ELF-1 (cell line): Measurements from ENCODE around the gene ADO.
A peak's percentile ranks its signal among the peaks of the same experiment; 100 is the strongest.

ENCODE experiments used
- DNase-seq: peaks from one replicate; pipeline ENCODE4 v3.0.0-alpha.2; 2016; ENCODE audit warnings: low read depth, low spot score

The ADO gene

DNA sequence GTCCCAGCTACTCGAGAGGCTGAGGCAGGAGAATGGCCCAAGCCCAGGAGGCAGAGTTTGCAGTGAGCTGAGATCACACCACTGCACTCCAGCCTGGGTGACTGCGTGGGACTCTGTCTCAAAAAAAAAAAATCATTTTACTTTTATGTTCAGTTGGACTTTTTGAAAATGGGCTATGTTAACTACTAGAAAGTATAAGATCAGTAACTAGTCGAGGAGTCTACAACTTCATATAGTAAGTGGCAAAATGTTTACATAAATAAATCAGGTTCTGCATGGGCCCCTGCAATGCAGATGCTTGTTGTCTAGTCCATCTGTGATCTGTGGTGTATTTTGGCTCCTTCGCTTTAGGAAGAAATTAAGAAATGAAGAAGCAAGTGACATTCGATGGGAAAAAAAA is 12.3 kb upstream of the ADO start:
- DNase-seq, result no peak

DNA sequence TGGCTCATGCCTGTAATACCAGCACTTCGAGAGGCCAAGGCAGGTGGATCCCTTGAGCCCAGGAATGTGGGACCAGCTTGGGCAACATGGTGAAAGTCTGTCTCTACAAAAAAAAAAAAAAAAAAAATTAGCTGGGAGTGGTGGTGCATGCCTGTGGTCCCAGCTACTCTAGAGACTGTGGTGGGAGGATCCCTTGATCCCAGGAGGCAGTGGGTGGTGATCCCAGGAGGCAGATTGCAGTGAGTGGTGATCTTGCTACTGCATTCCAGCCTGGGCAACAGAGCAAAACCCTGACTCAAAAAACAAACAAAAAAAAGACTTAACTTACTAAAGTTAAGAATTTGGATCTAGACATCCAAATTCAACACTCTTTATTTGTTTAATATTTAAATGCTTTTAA is 10.2 kb upstream of the ADO start:
- DNase-seq, result no peak

DNA sequence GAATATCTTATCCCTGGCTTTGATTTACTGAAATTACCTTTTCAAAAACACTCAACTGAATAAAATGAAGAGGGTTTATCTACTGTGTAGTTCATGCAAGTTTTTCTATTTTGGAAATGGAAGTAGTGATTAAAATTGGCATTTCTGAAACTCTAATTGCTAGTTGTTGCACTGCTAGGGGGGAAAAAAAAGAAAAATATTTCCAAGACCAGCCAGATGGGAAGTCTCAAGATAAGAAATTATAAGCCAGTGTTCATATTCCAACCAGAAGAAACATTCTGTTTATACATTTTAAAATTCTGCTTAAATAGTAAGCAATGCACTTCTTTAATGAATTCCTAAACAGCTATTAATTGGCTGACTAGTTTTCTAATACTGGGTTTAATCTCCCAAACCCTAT is 9.4 kb upstream of the ADO start:
- no peak for DNase-seq

DNA sequence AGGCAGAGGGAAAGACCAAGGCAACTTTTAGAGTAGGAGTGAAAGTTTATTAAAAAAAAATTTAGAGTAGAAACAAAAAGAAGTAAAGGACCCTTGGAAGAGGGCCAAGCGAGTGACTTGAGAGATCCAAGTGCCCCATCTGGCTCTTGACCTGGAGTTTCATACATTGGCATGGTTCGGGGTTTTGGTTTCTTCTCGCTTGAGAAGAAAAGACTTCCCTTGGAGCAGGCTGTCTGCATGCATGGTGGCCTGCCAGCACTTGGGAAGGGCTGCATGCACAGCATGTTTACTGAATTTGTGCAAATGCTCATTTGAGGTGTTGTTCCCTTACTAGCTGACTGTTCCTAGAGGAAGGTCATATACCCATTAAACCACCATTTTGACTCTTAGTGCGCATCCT is 8.8 kb upstream of the ADO start:
- no peak for DNase-seq

DNA sequence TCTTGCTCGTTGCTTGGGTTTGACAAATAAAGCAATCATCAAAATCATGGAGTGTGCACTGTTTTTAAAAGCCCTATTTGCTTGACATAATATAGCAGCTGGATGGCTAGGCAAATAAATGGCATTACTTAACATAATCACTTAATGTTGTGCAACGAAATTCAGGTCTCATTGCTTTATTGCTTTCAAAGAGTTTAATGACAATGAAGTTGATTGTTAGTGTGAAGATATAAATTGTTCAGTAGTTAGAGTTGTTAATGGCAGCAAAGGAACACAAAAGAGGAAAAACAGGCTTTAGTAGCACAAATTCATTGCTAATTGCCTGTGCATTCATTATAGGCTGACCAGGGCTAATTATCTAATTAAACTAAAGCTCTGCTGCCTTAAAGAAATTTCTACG is 7.6 kb upstream of the ADO start:
- no peak for DNase-seq

DNA sequence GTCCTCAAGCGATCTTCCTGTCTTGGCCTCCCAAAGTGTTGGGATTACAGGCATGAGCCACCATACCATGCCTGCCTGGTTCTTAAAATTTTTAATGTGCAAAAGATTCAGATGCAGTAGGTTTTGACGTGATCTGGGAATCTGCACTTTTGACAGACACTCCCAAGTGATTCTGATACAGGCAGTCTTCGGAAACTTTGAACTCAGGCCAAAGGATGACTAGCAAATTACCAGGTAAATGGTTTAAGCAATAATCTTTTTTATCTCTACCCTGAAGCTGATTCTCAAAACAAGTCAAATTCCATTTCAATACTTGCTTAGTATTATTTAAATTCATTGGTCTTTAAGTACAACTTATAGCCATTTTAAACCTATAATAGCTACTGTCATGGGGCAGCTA is 2.6 kb upstream of the ADO start:
- no peak for DNase-seq

DNA sequence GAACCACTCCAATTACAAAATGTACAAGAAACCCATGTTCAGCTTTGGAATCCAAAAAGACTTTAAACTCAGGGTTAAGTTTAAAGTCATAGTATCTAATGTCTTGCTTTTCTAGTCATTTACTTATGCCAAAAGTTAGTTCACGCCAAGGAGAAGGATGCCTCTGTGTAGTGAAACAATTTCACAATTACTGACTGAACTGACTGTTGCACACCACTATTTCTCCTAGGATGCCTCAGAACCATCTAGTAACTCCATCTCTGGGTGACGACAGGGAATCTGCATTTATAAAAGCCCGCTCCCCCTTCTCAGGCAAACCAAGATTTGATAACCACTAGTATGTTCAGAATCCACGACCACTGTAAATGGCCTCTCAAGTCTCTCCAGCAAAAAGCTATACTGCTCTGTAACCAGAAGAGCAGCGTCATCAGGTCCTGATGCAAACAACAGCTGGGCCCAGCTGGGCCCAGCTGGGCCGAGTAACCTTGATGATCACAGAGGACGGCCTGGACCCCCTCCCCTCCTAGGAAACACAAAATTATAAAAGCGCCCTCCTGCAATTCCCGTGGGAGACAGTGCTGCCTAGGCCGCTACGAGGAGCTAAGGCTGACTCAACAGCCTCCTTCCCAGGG is 680 bp upstream of the ADO start:
- DNase-seq, result no peak

DNA sequence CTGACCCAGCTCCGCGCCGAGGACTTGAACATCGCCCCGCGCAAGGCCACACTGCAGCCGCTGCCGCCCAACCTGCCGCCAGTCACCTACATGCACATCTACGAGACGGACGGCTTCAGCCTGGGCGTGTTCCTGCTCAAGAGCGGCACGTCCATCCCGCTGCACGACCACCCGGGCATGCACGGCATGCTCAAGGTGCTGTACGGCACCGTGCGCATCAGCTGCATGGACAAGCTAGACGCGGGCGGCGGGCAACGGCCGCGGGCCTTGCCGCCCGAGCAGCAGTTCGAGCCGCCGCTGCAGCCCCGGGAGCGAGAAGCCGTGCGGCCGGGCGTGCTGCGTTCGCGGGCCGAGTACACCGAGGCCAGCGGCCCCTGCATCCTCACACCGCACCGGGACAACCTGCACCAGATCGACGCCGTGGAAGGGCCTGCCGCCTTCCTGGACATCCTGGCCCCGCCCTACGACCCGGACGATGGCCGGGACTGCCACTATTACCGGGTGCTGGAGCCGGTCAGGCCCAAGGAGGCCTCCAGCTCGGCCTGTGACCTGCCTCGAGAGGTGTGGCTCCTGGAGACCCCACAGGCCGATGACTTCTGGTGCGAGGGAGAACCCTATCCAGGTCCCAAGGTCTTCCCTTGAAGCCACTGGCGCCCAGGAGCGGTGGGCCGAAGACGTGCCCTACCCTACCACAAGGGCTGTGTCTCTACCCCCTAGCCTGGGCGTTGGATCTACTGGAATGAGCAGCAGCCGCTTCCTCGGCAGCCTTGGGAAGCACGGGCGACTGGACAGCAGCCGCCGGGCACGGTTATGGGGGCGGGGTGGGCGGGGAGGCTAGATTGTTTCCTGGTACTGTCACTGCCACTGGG is 945 bp downstream of the ADO start:
- peak; percentile 76 for DNase-seq

DNA sequence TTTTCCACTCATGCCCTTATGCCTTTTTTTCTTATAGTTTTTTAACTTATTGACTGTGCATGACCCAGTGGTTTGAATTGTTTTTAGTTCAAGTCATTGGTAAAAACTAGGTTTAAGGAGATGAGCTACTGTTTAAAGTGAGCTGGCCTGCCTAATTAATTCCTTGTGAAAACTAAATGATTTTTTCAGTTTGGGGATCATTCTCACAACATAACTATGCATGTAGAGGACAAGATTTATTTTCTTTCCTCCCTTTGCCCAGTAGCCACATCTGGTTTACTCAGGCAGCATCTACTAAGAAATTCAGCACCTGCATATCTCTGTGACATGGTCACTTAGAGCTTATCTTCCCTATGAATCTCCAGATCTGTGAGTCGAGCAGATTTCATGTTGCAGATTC is 1.7 kb downstream of the ADO start:
- DNase-seq, result no peak

DNA sequence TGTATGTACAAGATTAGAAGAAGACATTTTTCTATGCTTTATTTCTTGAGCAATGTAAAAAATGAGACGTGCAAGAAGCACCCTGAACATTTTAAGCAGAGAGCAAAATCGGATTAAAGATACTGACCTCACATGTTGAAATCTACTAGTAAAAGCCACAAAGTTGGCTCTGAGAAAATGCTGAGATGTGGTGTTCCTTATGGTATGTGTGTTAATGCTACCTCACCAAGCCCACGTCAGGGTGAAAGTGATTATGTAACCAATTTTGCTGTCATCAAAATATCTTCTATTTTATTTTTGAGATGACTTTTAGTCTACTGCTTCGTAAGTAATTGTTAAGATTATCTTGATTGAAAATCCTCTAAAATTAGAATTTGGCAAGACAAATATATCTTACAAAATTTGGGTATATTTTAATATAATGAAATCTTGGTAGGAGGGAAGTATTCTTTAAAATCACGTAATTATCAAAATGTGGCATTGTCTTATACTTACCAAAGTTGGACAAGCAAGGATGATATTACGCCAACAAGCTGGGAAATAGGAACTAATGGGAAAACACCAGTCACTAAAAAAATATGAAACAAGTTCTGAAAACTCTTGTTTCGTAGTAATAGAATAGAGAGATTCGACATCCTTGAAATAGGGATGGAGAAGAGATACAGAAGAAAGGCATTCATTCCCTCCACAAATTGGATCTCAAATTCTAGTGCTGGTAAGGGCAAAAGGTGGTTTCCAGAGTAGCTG is 5.8 kb downstream of the ADO start:
- no peak for DNase-seq

DNA sequence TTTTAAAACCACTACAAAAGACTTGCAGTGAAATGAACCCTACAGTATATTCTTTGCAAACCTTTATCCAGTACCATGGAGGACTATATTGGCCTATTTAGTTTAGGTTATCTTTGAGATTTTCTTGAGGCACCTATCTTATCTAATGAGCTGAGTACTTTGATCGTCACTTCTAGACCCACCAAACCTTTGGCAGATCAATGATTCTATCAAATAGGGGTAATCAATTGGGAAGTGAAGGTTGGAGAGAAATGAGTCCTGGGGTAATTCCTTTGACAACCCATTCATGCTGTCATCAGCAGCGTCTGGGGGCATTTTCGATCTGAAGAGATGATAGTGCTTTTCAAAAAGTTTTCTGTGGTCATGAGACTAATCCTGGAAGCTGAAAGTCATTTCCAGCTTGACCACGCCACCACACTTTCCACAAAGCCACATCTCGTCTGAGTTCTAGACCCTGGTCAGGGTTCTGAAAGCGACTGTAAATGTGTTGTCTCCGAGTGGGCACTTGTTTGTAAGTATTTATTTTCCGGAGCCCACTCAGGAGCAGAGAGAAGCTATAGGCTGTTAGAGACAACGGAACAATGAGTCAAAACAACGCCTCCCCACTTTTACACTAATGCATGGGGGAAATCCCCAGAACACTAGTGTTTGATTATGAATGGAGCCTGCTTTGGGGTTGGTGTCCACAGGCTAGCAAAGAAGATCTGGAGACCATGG is 6.8 kb downstream of the ADO start:
- DNase-seq, result no peak

DNA sequence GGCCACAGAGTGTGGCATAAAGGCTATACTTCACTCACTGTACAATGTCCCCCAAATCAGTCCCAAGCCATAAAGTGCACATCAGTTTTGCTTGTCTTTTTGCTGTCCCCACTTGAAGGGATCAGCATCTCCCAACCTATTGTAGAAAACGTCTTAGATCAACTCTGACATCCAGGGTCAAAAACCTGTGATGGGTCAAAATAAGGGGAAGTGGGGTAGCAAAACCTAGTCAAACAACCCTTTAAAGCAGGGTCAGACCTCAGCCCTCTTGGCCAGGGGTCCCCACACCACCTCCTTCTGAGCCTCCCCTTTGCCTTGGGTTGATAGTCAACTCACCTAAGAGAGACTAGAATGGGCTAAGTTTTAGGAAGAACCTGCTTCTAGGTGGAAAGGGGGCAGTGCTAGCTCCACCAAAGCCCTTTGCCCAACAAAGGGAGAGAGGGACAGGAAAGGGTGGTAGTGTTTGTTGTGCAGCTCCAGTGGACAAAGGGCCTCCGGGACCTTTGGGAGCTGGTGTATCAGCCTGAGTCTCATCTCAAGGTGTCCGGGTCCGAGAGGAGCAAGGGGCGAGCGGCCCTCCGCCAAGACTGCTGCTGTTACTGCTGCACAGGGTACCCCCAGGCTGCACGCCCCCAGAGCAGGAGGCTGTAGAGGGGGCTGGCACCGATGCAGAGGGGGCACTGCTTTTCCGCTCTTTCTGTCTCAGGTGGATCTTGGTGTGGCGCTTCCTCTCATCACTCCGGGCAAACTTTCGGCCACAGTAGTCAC is 8.3 kb downstream of the ADO start:
- no peak for DNase-seq

DNA sequence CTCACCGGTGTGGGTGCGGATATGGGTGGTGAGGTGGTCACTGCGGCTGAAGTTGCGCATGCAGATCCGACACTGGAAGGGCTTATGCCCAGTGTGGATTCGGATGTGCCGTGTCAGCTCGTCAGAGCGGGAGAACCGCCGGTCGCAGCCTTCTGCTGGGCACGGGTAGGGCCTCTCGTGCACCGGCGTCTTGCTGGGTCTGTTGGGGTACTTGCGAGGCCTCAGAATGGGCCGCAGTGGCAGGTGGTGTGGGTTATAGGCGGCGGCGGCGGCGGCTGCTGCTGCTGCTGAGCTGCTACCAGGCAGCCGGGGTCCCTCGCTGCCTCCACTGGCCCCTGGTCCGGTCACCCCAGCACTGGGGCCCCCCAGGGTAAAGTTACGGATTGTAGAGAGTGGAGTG is 8.9 kb downstream of the ADO start:
- no peak for DNase-seq

DNA sequence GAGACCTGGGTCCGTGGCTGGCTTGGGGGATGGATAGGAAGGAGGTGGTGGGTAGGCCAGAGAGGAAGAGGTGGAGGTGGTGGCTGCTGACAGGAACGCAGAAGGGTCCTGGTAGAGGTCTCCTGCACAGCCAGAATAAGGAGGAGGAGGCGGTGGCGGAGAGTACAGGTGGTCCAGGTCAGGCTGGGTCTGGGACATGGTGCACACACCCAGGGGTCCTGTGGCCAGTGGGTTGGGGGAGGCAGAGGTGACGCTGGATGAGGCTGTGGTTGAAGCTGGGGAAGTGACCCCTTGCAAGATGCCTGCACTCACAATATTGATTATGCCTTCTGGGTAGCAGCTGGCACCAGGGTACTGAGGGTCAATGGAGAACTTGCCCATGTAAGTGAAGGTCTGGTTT is 9.5 kb downstream of the ADO start:
- no peak for DNase-seq

DNA sequence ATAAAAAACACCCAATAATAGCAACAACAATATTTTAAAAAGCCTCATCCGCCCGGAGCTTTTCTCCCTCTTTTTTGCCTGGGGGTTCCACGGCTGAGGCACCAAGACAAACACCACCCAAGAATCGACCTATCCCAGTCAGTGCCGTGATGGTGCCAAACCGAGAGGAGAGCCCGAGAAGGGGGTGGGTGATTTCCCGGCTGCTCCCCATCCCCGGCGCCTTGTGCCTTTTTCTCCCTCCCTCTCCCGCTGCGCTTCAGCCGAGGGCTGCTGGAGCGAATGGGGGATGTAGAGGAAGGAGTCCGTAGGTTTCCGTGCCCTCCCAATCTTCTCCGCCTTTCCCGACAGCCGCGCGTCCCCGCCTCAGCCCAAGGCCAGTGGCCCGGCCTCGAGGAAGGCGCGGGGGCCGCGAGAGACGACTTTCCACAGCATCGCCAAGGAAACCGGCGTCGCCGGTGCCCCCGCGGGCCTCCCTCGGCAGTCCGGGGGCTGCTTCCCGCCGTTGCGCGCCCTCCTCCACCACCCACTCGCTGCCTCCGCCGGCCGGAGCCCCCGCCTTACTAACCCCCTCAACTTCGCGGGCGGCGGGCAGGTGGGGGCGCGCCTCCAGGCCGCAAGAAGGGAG is 10.3 kb downstream of the ADO start:
- no peak for DNase-seq

DNA sequence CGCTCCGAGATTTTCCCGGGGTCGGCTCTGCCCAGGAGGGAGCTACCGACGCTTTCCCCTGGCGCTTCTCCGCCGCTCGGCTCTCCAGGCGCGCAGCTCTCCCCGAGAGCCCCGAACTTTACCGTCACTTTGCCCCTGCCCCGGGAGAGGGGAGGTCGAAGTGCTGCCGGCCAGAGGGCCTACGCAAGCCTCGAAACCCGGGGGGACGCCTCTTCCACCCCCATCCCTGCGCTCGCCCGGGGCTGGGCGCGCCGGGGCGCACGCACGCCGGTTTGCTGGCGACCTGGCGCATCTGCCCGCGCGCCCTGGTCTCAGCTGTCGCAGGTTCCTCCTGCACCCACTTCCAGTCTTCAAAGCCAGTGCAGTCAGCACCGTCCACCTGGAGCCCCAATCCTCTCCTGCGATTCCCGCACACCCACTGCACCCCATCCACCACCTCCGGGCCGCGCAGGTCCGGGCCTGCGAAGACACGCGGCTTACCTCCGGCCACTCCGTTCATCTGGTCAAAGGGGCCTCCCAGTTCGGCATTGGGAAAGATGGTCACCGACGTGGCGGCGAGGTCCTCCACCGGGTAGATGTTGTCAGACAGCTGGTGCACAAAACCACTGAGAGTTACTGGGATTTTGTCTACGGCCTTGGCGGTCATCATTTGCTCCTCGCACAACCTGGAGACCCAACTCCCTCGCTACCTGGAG is 11.0 kb downstream of the ADO start:
- DNase-seq, result peak; percentile 40

DNA sequence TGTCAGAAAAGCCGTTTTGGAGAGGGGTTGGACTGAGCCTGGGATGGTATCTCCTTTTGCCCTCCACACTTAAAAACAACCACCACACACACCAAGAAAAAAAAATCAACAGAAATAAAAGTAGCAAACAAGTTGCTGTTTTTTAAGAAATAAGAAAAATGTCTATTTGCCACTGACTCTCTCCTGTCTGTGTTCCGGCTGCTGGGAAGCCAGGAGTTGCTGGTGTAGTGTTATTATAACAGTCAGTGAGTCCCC is 11.5 kb downstream of the ADO start:
- DNase-seq, result no peak

DNA sequence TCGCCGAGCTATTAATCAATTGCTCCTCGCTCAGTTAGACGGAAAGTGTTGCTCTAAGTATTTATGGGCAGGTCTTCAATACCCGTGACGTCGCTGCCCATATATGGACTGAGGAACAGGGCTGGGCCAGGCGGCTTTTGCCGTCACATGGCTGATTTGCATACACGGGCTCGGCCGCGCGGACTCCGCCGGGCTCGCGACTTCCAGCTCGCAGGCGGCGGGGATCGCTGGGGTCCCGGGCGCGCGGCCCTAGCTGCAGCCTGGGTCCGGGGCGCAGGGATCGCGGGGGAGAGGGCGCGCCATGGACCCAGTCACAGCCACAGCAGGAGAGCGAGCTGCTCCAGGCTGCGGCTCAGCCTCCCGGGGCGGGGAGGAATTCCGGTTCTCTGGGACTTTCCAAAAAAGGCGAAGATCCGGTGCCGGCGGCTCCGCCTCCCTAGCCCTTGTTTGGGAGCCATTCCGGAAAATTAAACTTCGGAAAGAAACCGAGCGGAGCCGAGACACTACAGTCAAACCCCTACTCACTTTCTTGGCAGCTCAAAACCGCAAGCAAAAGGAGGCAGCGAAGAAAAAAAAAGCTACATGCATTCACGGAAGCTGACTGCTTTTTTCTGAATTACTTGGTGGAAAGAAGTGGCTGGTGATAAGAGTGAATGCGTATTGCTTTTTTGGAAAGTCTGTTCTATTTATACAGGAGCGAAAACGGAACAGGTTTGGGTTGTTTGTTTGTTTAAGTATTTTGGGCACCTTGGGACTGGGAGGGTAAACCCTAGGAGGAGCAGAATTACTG is 12.0 kb downstream of the ADO start, which contains the start of gene EGR2:
TSS of gene EGR2 (minus strand) at position 36 of the 790 bp plus-strand sequence. CDS start 337 bp downstream, outside the sequence.
- peak; percentile 95 for DNase-seq

DNA sequence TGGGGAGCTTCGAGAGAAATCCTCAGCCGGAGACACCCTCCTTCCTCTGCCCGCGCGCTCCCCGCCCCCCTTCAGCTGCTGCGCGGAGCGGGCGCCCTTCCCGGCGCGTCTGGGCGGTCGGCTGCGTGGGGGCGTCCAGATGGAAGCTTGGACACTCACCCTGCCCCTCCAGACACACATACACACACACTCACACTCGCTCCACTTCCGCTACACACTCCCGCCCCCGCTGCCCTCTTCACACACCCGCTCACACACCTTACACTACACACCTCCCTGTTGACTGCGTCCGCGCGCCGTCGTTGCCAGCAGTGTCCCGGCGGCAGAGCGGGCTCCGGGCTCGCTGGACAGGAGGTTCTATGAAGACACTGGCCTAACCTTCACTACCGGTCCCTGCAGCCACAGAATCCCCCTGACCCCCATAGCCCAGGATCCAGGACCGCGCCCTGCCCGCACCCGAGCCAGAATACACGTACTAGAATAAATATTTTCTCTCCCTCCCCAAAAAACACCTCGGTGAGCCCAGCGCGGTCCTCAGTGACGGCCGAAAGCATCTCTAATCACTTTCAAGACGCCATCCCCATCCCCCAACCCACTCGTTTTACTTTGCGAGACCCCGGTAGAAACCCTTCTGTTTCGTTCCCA is 12.7 kb downstream of the ADO start:
- DNase-seq, result peak; percentile 41
